Body of pancreas (tissue), 4 donors: ENCODE measurements around the gene ELP6. TPM values are rescaled to one million over a fixed set of nuclear protein-coding genes. Genes with fewer than 3 reads are reported as not detected.
"Not testable (repeated sequence)": the region's sequence is repeated elsewhere in the genome, so short reads cannot be mapped to it uniquely, and the experiment has no call there.

Source experiments
- ATAC-seq: fragments of 150-250 bp; one replicate; pipeline ENCODE4 v1.9.1; 2016
- DNase-seq, 4 donors: peaks; one replicate each; pipeline ENCODE4 v3.0.0-alpha.2; 2019
- H3K27ac ChIP-seq, 4 donors: fragments of 200-600 bp; sonication (generic); 1 replicate in 3 of 4; 2 replicates in 1 of 4; pipeline versions ENCODE4 v1.5.1 to v1.6.1; 2016 to 2019; ENCODE audit warnings: mild to moderate bottlenecking in 1 of 4, mixed read lengths in 1 of 4, moderate library complexity in 1 of 4
- H3K27me3 ChIP-seq, 2 donors: fragments of 200-600 bp; sonication (generic); one replicate each; pipeline ENCODE4 v1.6.0; 2016; ENCODE audit warnings: mild to moderate bottlenecking in 1 of 2
- H3K36me3 ChIP-seq, 2 donors: fragments of 200-600 bp; sonication (generic); replicated peaks in 1 of 2; 2 replicates each; pipeline ENCODE4 v1.5.1; 2016; ENCODE audit warnings: low read depth in 2 of 2; ENCODE audit not compliant: insufficient read depth in 1 of 2
- H3K4me1 ChIP-seq: fragments of 200-600 bp; sonication (generic); one replicate; pipeline ENCODE4 v1.6.0; 2016
- H3K4me3 ChIP-seq, 2 donors: fragments of 200-600 bp; sonication (generic); 1 replicate in 1 of 2; 2 replicates in 1 of 2; pipeline ENCODE4 v1.5.1; 2016 to 2019
- H3K9me3 ChIP-seq, 3 donors: fragments of 200-600 bp; sonication (generic); 1 replicate in 2 of 3; 2 replicates in 1 of 3; pipeline ENCODE4 v1.5.1; 2016
- POLR2A ChIP-seq, 3 donors: fragments of 450-650 bp; IDR thresholded peaks; one replicate each; pipeline ENCODE4 v1.6.1; 2016; ENCODE audit warnings: antibody characterized with exemption in 3 of 3, mild to moderate bottlenecking in 2 of 3
- WGBS, 2 donors: methylation state at CpG; one replicate each; pipeline ENCODE4 v1.1.5; 2017; 5-methylcytosine and 5-hydroxymethylcytosine counted together
- intact Hi-C: fragments of 100-400 bp; cut with DNase I; formaldehyde crosslinking; loops from one replicate; pipeline ENCODE4 v1.15.1; 2023
- total RNA-seq, 2 donors: library from RNA; depleted of rRNA; stranded (reverse); fragments of >200 nt; gene quantifications; one replicate each; pipeline ENCODE4 v1.1.0, GENCODE V29; 2016
- TF ChIP-seq, protein P1 (sequence below), 7 experiments: fragments of 450-650 bp in 4 of 7; fragments of 200-600 bp in 3 of 7; sonication (generic) in 3 of 7; IDR thresholded peaks; one replicate each; pipeline ENCODE4 v1.5.1; 2016 to 2019; ENCODE audit warnings: antibody characterized with exemption in 7 of 7

Gene ELP6
- total RNA-seq, 2 donors from 2014 or later: 13.7 to 22.7 TPM

DNA sequence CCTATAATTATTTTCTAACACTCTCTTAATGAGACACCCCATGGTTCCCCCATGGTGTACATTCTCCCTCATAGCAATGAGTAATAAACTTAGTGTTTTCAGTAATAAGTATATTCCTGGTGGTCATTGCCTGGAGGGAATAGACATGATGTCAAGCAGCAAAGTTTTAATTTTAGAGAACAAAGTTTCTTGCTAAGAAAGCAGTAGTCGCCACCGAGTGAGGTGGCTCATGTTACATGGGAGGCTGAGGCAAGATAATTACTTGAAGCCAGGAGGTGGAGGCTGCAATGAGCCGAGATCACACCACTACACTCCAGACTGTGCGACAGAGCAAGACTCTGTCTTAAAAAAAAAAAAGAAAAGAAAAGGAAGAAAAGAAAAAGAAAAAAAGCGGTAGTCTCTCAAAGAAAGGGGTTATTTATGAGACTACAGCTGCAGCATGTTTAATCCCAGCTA, 2.4 kb upstream of the ELP6 start:
- intact Hi-C loops: no loop called here
- ATAC-seq (no peak), DNase-seq (no peak)

DNA sequence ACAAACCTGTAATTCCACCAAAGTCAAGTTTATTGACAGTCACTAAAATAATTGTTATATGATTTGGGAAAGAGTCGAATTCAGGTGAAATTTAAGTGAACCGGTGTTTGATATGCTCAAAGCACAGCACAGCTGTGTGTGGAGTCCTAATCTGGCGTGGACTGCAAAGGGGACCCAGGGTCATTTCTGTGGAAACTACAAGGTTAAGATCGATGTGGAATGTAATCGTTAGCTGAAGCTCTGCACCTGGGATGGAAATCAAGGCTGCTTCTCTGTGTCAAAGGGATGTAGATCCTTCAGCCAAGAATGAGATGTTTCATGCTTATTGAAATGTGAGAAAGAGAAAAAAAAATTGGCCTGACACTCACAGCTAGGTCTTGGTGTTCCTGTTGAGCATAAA, 1.6 kb upstream of the ELP6 start:
- Histone ChIP-seq H3K9me3 (no peaks in the 10 kb centered on the region), H3K4me1 (peaks cover 33% of the 10 kb centered on the region), H3K27me3 (no peaks in the 10 kb centered on the region), H3K4me3 (no peak overlapping the region), H3K36me3 (no peaks in the 10 kb centered on the region), H3K27ac (peak overlapping the region in 3 of 4 donors; percentile 89 to 96 (median 89))
- ATAC-seq: no peak
- DNase-seq: peak in 2 of 4 donors; percentile 18 to 22
- no peak for TF ChIP-seq POLR2A (IDR thresholded peaks at IDR 0.05)
- TF ChIP-seq, protein P1, sequence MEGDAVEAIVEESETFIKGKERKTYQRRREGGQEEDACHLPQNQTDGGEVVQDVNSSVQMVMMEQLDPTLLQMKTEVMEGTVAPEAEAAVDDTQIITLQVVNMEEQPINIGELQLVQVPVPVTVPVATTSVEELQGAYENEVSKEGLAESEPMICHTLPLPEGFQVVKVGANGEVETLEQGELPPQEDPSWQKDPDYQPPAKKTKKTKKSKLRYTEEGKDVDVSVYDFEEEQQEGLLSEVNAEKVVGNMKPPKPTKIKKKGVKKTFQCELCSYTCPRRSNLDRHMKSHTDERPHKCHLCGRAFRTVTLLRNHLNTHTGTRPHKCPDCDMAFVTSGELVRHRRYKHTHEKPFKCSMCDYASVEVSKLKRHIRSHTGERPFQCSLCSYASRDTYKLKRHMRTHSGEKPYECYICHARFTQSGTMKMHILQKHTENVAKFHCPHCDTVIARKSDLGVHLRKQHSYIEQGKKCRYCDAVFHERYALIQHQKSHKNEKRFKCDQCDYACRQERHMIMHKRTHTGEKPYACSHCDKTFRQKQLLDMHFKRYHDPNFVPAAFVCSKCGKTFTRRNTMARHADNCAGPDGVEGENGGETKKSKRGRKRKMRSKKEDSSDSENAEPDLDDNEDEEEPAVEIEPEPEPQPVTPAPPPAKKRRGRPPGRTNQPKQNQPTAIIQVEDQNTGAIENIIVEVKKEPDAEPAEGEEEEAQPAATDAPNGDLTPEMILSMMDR (IDR thresholded peaks at IDR 0.05): no peak
- WGBS, 2 donors: 7 to 17% methylated on average over 5 of the region's 5 CpGs
- intact Hi-C loops: no loop called here

More for the DNA sequence above, 2.4 kb upstream of the ELP6 start:
- TF ChIP-seq, protein P1 (IDR thresholded peaks at IDR 0.05): no peak
- no peak for TF ChIP-seq POLR2A (IDR thresholded peaks at IDR 0.05)
- Histone ChIP-seq H3K9me3 (no peaks in the 10 kb centered on the region), H3K4me1 (peaks cover 33% of the 10 kb centered on the region), H3K27me3 (no peaks in the 10 kb centered on the region), H3K27ac (peak overlapping the region in 2 of 4 donors; percentile 57 to 89), H3K4me3 (no peak overlapping the region), H3K36me3 (no peaks in the 10 kb centered on the region)
- 69 to 73% methylated on average over 5 of the region's 5 CpGs for WGBS, 2 donors

DNA sequence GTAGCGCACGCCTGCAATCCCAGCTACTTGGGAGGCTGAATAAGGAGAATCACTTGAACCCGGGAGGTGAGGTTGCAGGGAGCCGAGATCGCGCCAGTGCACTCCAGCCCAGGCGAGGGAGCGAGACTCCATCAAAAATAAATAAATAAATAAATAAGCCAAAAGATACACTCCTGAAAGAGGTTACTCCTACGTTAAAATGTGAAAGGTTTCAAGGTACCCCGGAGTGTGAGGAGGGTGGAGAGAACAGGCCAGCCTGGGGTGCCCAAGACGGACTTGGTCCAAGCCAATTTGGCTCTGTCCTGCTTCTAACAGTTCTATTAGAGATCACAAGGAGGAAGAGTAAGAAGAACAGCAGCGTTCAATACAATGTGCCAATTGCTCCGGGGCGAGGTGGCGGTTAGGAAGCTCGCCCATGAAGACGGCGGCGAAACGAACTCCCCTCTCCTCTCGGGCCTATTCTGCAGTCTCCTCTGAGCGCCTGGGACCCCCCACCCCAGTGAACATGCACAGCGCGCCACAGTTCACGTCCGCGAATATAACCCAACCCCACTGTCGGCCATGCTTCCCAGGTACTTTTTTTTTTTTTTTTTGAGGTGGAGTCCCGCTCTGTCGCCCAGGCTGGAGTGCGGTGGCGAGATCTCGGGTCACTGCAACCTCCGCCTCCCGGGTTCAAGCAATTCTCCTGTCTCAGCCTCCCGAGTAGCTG, 942 bp downstream of the ELP6 start:
- peaks cover 33% of the 10 kb centered on the region for H3K4me1 ChIP-seq
- no peaks in the 10 kb centered on the region for H3K9me3 ChIP-seq
- ATAC-seq (no peak), DNase-seq (peak; percentile 17 to 33 (median 24))
- H3K27ac ChIP-seq: peak overlapping the region; percentile 89 to 96 (median 92)
- intact Hi-C loops: no loop called here
- WGBS, 2 donors: 19 to 20% methylated on average over 33 to 36 of the region's 36 CpGs
- peak overlapping the region; percentile 61 to 85 for H3K4me3 ChIP-seq
- H3K36me3 ChIP-seq: no peaks in the 10 kb centered on the region
- H3K27me3 ChIP-seq: no peaks in the 10 kb centered on the region
- TF ChIP-seq, protein P1 (IDR thresholded peaks at IDR 0.05): no peak
- no peak for TF ChIP-seq POLR2A (IDR thresholded peaks at IDR 0.05)

DNA sequence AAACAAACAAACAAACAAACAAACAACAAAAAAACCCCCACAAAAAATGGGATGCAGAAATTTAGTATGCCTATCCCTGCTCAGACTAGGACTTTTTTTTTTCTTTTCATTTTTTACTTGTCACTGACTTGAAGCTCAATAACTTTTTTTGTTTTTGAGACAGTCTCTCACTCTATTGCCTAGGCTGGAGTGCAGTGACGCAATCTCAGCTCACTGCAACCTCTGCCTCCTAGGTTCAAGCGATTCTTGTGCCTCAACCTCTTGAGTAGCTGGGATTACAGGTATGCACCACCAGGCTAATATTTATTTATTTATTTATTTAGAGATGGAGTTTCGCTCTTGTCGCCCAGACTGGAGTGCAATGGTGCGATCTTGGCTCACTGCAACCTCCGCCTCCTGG, 8.2 kb downstream of the ELP6 start:
- intact Hi-C loops, H3K27me3 ChIP-seq, ATAC-seq, H3K9me3 ChIP-seq, H3K27ac ChIP-seq, H3K4me1 ChIP-seq, DNase-seq, H3K4me3 ChIP-seq: not testable (repeated sequence)
- WGBS, 2 donors: 93 to 98% methylated on average over 6 of the region's 6 CpGs
- H3K36me3 ChIP-seq: peaks cover 0 to 18% of the 10 kb centered on the region in 2 donors

DNA sequence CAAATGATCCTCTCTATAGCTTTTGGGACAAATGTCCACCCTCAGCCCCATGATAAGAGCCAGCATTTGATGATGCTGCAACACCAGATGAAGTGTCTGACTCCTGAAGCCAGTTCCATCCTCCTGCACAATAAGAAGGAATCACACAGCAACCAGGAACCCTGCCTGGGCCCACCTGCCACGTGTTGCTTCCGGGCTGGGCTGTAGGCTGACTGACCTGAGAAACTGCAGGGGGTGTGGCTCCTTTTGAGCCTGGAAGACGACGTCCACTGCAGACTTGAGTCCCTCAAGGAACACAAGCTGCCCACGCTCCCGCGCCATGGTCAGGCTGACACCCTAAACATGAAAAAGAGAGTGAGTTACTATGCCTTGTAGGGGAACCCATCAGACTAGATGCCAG, 9.4 kb downstream of the ELP6 start:
- intact Hi-C loops: no loop called here
- no peak for DNase-seq
- Histone ChIP-seq H3K27me3 (no peaks in the 10 kb centered on the region), H3K36me3 (peaks cover 2 to 18% of the 10 kb centered on the region in 2 donors), H3K27ac (no peak overlapping the region), H3K4me1 (no peaks in the 10 kb centered on the region), H3K9me3 (no peaks in the 10 kb centered on the region), H3K4me3 (no peak overlapping the region)
- no peak for ATAC-seq
- TF ChIP-seq, protein P1 (IDR thresholded peaks at IDR 0.05): no peak
- TF ChIP-seq POLR2A (IDR thresholded peaks at IDR 0.05): no peak
- WGBS, 2 donors: 74 to 81% methylated on average over 4 to 7 of the region's 7 CpGs
